Psoas muscle (tissue), 8 donors: ENCODE measurements around the gene ZBTB7C. TPM values are rescaled to one million over a fixed set of nuclear protein-coding genes. Genes with fewer than 3 reads are reported as not detected.

Source experiments
- ATAC-seq, 4 donors: fragments of 200-7000 bp; cut with Tn5 transposase; one replicate each; pipeline ENCODE4 v1.9.1; 2020; ENCODE audit warnings: moderate library complexity in 3 of 4, mild to moderate bottlenecking in 2 of 4
- DNase-seq, 2 donors: peaks; one replicate each; pipeline ENCODE4 v3.0.0-alpha.2; 2020
- H3K27ac ChIP-seq: fragments of 200-600 bp; one replicate; pipeline ENCODE4 v1.8.0; 2022
- H3K27me3 ChIP-seq, 3 donors: fragments of 200-600 bp in 1 of 3; one replicate each; pipeline versions ENCODE4 v1.6.1 to v1.8.0; 2013 to 2022; ENCODE audit warnings: low read length in 2 of 3, mild to moderate bottlenecking in 2 of 3, moderate library complexity in 1 of 3; ENCODE audit not compliant: insufficient read depth in 3 of 3
- H3K36me3 ChIP-seq, 2 donors: fragments of 200-600 bp in 1 of 2; one replicate each; pipeline versions ENCODE4 v1.6.1 to v1.8.0; 2013 to 2022; ENCODE audit warnings: low read depth in 1 of 2, mild to moderate bottlenecking in 1 of 2, moderate library complexity in 1 of 2; ENCODE audit not compliant: insufficient read depth in 1 of 2
- H3K4me1 ChIP-seq: fragments of 200-600 bp; one replicate; pipeline ENCODE4 v1.8.0; 2022
- H3K4me3 ChIP-seq: fragments of 200-600 bp; one replicate; pipeline ENCODE4 v1.8.0; 2022; ENCODE audit warnings: mild to moderate bottlenecking
- H3K9me3 ChIP-seq: fragments of 200-600 bp; one replicate; pipeline ENCODE4 v1.8.0; 2022
- CTCF ChIP-seq: fragments of 200-600 bp; IDR thresholded peaks from one replicate; pipeline ENCODE4 v1.8.0; 2022; ENCODE audit warnings: antibody characterized with exemption
- WGBS, 3 donors: extraction: QIAGEN DNeasy Blood & Tissue Kit; methylation state at CpG; one replicate each; pipeline versions ENCODE4 v1.1.6 to v1.1.7; 2013; 5-methylcytosine and 5-hydroxymethylcytosine counted together
- intact Hi-C, 2 donors: fragments of 100-400 bp; cut with DNase I; formaldehyde crosslinking; loops; one replicate each; pipeline versions ENCODE4 v1.11.0 to v1.14.2; 2022
- long read RNA-seq, 2 donors: library from polyadenylated mRNA; unstranded; transcript quantifications; one replicate each; pipeline ENCODE4 v2.0.0, GENCODE V29; 2021
- polyA plus RNA-seq, 3 donors: library from polyadenylated mRNA; stranded (reverse); fragments of 200-250 nt; gene quantifications; one replicate each; pipeline ENCODE4 v1.2.3, GENCODE V29; 2013
- total RNA-seq, 4 donors: library from RNA; stranded (reverse); fragmentation: NEBNext Ultra II Directional in 2 of 4; extraction: Animal tissue kit (Norgen Biotek cat#: 25700) in 2 of 4; gene quantifications; one replicate each; pipeline versions ENCODE4 v1.2.1 to v1.2.4, GENCODE V29; 2021 to 2023
- donor health status: healthy with polysubstance abuse.
- donor health status: DM: no; HTN: no; CAD: no; lungs with moderate emphysema.
- donor health status: Bipolar disorder and iron deficiency.
- donor health status: healthy.
- donor health status: DM: yes; HTN: yes; CAD: no.
- donor health status: DM: no; HTN: no; CAD: no.
- donor health status: DM: no; HTN: no; CAD: no.
- donor health status: DM: yes; HTN: yes; CAD: no.

Gene ZBTB7C
- total RNA-seq (1 to 10 TPM in 2 of 4 donors, under 1 TPM in 2; 0.78 to 2.9 (median 1.6) TPM), polyA plus RNA-seq (under 1 TPM; 0.34 to 0.78 (median 0.52) TPM)
- long read RNA-seq, donor 1 = 0 reads
- long read RNA-seq, donor 2, partial matches to known transcripts = 1 of 1 reads
- long read RNA-seq, donor 2, other reads (novel, unspliced or antisense) = 0 of 1 reads

GRCh38 chr18:48408727-48409590, at the start of gene ZBTB7C:
Gene ZBTB7C, minus strand, starts transcription at chr18:48409383.
- Histone ChIP-seq H3K36me3 (no peaks in the 10 kb centered on the region), H3K4me1 (peaks cover 9% of the 10 kb centered on the region), H3K27me3 (peaks cover 0 to 45% (median 2%) of the 10 kb centered on the region in 3 donors), H3K9me3 (no peaks in the 10 kb centered on the region), H3K27ac (peak within 1 kb of the TSS; percentile 49), H3K4me3 (peak within 1 kb of the TSS; percentile 86)
- no peak for TF ChIP-seq CTCF
- WGBS, 3 donors = 0 to 1% (median 0%) methylated on average over 64 to 130 of the region's 136 CpGs
- peak; percentile 54 to 67 for DNase-seq
- intact Hi-C loops = no loop called here
- peak in 3 of 4 donors; percentile 36 to 55 (median 47) for ATAC-seq

GRCh38 chr18:48456838-48457237, 47.7 kb upstream of the ZBTB7C start:
- H3K27me3 ChIP-seq = no peaks in the 10 kb centered on the region

GRCh38 chr18:48455555-48456478, 46.6 kb upstream of the ZBTB7C start:
- Histone ChIP-seq H3K36me3 (no peaks in the 10 kb centered on the region), H3K4me1 (no peaks in the 10 kb centered on the region), H3K9me3 (no peaks in the 10 kb centered on the region), H3K4me3 (no peak overlapping the region), H3K27me3 (no peaks in the 10 kb centered on the region), H3K27ac (no peak overlapping the region)
- ATAC-seq (peak in 1 of 4 donors; percentile 24), DNase-seq (no peak)
- 61 to 74% (median 66%) methylated on average over 13 of the region's 13 CpGs for WGBS, 3 donors
- TF ChIP-seq CTCF = no peak
- intact Hi-C loops = no loop called here

More at GRCh38 chr18:48456838-48457237, 47.7 kb upstream of the ZBTB7C start:
- Histone ChIP-seq H3K4me3 (no peak overlapping the region), H3K4me1 (no peaks in the 10 kb centered on the region), H3K27ac (no peak overlapping the region), H3K9me3 (no peaks in the 10 kb centered on the region), H3K36me3 (no peaks in the 10 kb centered on the region)
- no peak for TF ChIP-seq CTCF
- WGBS, 3 donors = 92 to 99% (median 94%) methylated on average over 9 of the region's 9 CpGs
- no peak for ATAC-seq
- no peak for DNase-seq
- intact Hi-C loops = no loop called here

GRCh38 chr18:48454261-48454757, 45.1 kb upstream of the ZBTB7C start:
- Histone ChIP-seq H3K27ac (no peak overlapping the region), H3K4me3 (no peak overlapping the region), H3K9me3 (no peaks in the 10 kb centered on the region), H3K36me3 (no peaks in the 10 kb centered on the region), H3K4me1 (no peaks in the 10 kb centered on the region), H3K27me3 (no peaks in the 10 kb centered on the region)
- ATAC-seq (no peak), DNase-seq (no peak)
- no peak for TF ChIP-seq CTCF
- WGBS, 3 donors = 78 to 86% (median 78%) methylated on average over 6 of the region's 6 CpGs
- intact Hi-C loops = no loop called here
